ENCODE results near the gene SMYD2.

The SMYD2 gene

DNA sequence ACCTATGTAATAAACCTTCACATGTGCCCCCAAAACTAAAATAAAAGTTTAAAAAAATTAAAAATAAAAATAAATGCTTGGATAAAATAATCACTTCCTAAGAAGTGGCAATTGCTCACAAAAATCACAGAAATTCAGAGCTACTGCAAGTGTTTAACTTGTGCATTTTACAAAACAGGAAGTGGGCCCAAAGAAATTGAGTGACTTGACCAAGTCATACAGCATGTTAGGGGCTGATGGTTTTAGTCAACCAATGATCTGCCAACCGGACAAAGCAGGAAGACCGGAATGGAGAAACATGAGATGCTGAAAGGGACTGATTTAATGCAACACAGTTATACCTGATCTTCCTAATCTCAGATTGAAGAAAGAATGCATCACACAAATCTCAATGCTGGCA, 96.5 kb downstream of the SMYD2 start:
- no peaks in the 10 kb centered on the region for H3K27me3 ChIP-seq (ENCODE audit: control insufficient read depth, insufficient read depth, low read length)
- H3K79me2 ChIP-seq = no peaks in the 10 kb centered on the region
- no peak overlapping the region for H2AFZ ChIP-seq
- H3K9me3 ChIP-seq (ENCODE audit: control insufficient read depth, low read length) = no peaks in the 10 kb centered on the region
- no peak overlapping the region for H3K4me3 ChIP-seq (ENCODE audit: low read depth, low read length)
- no peaks in the 10 kb centered on the region for H3K4me1 ChIP-seq
- H3K4me2 ChIP-seq (ENCODE audit: low read length) = no peak overlapping the region
- H3K9ac ChIP-seq = no peak overlapping the region
- TF ChIP-seq, protein P1, sequence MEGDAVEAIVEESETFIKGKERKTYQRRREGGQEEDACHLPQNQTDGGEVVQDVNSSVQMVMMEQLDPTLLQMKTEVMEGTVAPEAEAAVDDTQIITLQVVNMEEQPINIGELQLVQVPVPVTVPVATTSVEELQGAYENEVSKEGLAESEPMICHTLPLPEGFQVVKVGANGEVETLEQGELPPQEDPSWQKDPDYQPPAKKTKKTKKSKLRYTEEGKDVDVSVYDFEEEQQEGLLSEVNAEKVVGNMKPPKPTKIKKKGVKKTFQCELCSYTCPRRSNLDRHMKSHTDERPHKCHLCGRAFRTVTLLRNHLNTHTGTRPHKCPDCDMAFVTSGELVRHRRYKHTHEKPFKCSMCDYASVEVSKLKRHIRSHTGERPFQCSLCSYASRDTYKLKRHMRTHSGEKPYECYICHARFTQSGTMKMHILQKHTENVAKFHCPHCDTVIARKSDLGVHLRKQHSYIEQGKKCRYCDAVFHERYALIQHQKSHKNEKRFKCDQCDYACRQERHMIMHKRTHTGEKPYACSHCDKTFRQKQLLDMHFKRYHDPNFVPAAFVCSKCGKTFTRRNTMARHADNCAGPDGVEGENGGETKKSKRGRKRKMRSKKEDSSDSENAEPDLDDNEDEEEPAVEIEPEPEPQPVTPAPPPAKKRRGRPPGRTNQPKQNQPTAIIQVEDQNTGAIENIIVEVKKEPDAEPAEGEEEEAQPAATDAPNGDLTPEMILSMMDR (IDR thresholded peaks at IDR 0.05) = no peak
- no peaks in the 10 kb centered on the region for H3K36me3 ChIP-seq (ENCODE audit: control insufficient read depth, insufficient read depth, low read length)
- no peak overlapping the region for H3K27ac ChIP-seq

DNA sequence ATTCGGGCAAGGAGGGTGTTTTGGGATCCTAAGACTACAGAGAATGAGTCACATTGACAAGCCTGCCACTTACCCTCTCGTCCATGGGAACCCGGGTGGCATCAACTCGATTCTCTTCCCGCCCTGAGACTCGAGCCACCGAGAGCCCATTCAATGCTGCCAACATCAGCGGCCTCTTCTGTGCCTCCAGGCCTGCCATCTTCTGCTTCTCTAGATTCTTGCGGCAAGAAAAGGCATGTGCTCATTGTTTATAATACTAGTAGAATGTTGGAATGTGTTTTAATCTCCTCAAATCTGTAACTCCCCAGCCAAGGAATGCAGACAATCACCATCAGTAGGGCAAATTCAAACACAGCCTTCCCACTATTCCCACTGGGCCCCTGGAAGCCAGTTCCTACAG, 96.9 kb downstream of the SMYD2 start:
- H3K79me2 ChIP-seq = no peaks in the 10 kb centered on the region
- H2AFZ ChIP-seq = no peak overlapping the region
- H3K27me3 ChIP-seq (ENCODE audit: control insufficient read depth, insufficient read depth, low read length) = no peaks in the 10 kb centered on the region
- H3K4me3 ChIP-seq (ENCODE audit: low read depth, low read length) = no peak overlapping the region
- no peaks in the 10 kb centered on the region for H3K36me3 ChIP-seq (ENCODE audit: control insufficient read depth, insufficient read depth, low read length)
- H3K27ac ChIP-seq = no peak overlapping the region
- H3K4me2 ChIP-seq (ENCODE audit: low read length) = no peak overlapping the region
- no peaks in the 10 kb centered on the region for H3K4me1 ChIP-seq
- H3K9me3 ChIP-seq (ENCODE audit: control insufficient read depth, low read length) = no peaks in the 10 kb centered on the region
- no peak overlapping the region for H3K9ac ChIP-seq
- TF ChIP-seq, protein P1 (IDR thresholded peaks at IDR 0.05) = no peak

DNA sequence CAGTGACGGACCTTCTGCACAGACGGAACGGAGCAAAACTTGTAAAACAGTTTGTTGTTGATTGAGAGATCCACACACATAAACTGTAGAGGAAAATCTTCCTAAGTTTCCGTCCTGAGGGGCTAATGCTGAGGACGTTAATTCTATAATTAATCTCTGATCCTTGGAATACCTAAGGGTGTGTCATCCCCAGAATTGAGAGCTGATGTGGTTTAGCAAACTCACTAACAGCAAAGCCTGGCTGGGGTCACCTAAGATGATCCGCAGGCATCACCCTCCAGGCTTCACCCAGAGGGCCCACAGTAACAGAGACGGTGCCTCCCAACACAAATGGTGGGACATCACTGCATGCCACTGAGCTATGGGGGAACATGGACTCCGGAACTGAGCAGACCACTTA, 97.5 kb downstream of the SMYD2 start:
- H3K4me3 ChIP-seq (ENCODE audit: low read depth, low read length) = no peak overlapping the region
- H3K9me3 ChIP-seq (ENCODE audit: control insufficient read depth, low read length) = no peaks in the 10 kb centered on the region
- H3K9ac ChIP-seq = no peak overlapping the region
- H3K27me3 ChIP-seq (ENCODE audit: control insufficient read depth, insufficient read depth, low read length) = no peaks in the 10 kb centered on the region
- no peaks in the 10 kb centered on the region for H3K36me3 ChIP-seq (ENCODE audit: control insufficient read depth, insufficient read depth, low read length)
- no peaks in the 10 kb centered on the region for H3K4me1 ChIP-seq
- no peak overlapping the region for H3K4me2 ChIP-seq (ENCODE audit: low read length)
- no peak overlapping the region for H3K27ac ChIP-seq
- TF ChIP-seq, protein P1 (IDR thresholded peaks at IDR 0.05) = no peak
- H2AFZ ChIP-seq = no peak overlapping the region
- no peaks in the 10 kb centered on the region for H3K79me2 ChIP-seq

DNA sequence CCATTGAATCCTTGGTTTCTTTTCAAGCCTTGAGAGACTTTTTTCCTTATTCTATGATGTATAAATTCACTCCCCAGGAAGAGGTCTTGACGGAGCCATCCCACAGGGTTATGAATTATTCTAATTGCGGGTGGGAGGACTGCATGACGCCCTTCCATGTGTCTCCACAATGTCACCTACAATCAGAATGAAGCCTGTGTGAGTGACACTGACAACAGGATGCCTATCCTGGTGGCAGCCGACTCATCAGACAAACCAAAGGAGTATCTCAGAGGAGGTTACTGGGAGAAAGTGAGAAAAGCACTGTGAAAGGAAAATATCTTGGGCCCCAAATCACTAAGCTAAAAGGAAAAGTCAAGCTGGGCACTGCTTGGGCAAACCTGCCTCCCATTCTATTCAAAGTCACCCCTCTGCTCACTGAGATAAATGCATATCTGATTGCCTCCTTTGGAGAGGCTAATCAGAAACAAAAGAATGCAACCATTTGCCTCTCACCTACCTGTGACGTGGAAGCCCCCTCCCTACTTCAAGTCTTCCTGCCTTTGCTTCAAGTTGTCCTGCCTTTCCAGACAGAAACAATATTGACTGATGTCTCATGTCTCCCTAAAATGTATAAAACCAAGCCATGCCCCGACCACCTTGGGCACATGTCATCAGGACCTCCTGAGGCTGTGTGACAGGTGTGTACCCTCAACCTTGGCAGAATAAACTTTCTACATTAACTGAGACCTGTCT, 98.4 kb downstream of the SMYD2 start:
- TF ChIP-seq, protein P1 (IDR thresholded peaks at IDR 0.05) = no peak
- Histone ChIP-seq H3K4me1 (no peaks in the 10 kb centered on the region), H3K9me3 (ENCODE audit: control insufficient read depth, low read length) (no peaks in the 10 kb centered on the region), H3K4me3 (ENCODE audit: low read depth, low read length) (no peak overlapping the region), H3K27me3 (ENCODE audit: control insufficient read depth, insufficient read depth, low read length) (no peaks in the 10 kb centered on the region), H3K27ac (no peak overlapping the region), H3K4me2 (ENCODE audit: low read length) (no peak overlapping the region), H3K9ac (no peak overlapping the region), H3K79me2 (no peaks in the 10 kb centered on the region), H2AFZ (no peak overlapping the region), H3K36me3 (ENCODE audit: control insufficient read depth, insufficient read depth, low read length) (no peaks in the 10 kb centered on the region)

DNA sequence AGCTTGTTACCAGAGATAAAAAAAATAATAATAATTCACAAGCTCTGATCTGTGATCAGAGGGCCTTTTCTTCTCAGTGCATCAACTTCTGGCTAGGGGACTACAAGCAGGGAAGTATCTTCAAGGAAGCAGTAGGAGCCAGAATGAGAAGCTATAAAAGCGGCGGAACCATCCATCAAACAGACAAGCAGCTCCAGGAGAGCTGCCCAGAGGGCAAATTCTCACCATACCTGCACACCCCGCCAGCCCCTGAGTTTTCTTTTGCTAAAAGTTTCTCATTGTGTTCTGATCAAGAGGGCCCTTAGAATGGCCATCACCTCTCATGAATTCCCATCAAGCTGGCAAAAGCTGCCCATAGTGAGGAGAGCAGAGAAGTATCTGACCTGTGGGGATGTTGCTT, 99.4 kb downstream of the SMYD2 start:
- no peak overlapping the region for H3K27ac ChIP-seq
- H3K9me3 ChIP-seq (ENCODE audit: control insufficient read depth, low read length) = no peaks in the 10 kb centered on the region
- no peak overlapping the region for H3K4me2 ChIP-seq (ENCODE audit: low read length)
- H3K79me2 ChIP-seq = no peaks in the 10 kb centered on the region
- H3K27me3 ChIP-seq (ENCODE audit: control insufficient read depth, insufficient read depth, low read length) = no peaks in the 10 kb centered on the region
- H3K36me3 ChIP-seq (ENCODE audit: control insufficient read depth, insufficient read depth, low read length) = no peaks in the 10 kb centered on the region
- H2AFZ ChIP-seq = no peak overlapping the region
- no peaks in the 10 kb centered on the region for H3K4me1 ChIP-seq
- H3K9ac ChIP-seq = no peak overlapping the region
- TF ChIP-seq, protein P1 (IDR thresholded peaks at IDR 0.05) = no peak
- no peak overlapping the region for H3K4me3 ChIP-seq (ENCODE audit: low read depth, low read length)
